Stomach (tissue), 4 donors: ENCODE results near the gene EMC1.

ENCODE experiments used
- EP300 ChIP-seq: sonication (generic); formaldehyde crosslinking; IDR thresholded peaks from one replicate; pipeline ENCODE4 v1.6.1; 2017; ENCODE audit warnings: antibody characterized with exemption
- POLR2A ChIP-seq, 4 donors: fragments of 450-650 bp; IDR thresholded peaks; one replicate each; pipeline ENCODE4 v1.6.1; 2016; ENCODE audit warnings: antibody characterized with exemption in 4 of 4, control low read depth in 2 of 4, mild to moderate bottlenecking in 1 of 4, moderate library complexity in 1 of 4
- POLR2AphosphoS5 ChIP-seq, 3 donors: sonication (generic); formaldehyde crosslinking; IDR thresholded peaks; one replicate each; pipeline ENCODE4 v1.6.1; 2016; ENCODE audit warnings: antibody characterized with exemption in 3 of 3
- TF ChIP-seq, protein P1 (sequence below), 7 experiments: fragments of 450-650 bp in 4 of 7; fragments of 200-600 bp in 3 of 7; sonication (generic) in 3 of 7; IDR thresholded peaks; one replicate each; pipeline ENCODE4 v1.5.1; 2016 to 2019; ENCODE audit warnings: antibody characterized with exemption in 7 of 7, control low read depth in 2 of 7, mild to moderate bottlenecking in 1 of 7

DNA sequence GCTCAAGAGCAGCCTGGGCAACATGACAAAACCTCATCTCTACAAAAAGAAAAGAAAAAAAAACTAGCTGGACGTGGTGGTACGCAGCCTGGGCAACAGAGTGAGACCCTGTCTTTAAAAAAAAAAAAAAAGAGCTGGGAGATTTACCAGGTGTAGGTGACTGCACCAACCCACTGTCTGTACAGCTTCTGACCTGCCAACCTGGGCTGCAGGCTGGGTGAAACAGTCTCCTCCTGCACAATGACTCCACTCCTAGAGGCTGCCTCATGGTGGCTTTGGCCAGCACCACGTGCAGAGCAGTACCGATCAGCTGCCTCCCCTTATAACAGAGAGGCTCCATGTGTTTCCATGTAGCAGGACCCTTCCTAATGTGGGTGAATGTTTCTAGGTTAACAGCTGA, 4.0 kb upstream of the EMC1 start:
- TF ChIP-seq POLR2AphosphoS5 (IDR thresholded peaks at IDR 0.05) (no peak), EP300 (no peak), POLR2A (IDR thresholded peaks at IDR 0.05) (no peak)
- TF ChIP-seq, protein P1, sequence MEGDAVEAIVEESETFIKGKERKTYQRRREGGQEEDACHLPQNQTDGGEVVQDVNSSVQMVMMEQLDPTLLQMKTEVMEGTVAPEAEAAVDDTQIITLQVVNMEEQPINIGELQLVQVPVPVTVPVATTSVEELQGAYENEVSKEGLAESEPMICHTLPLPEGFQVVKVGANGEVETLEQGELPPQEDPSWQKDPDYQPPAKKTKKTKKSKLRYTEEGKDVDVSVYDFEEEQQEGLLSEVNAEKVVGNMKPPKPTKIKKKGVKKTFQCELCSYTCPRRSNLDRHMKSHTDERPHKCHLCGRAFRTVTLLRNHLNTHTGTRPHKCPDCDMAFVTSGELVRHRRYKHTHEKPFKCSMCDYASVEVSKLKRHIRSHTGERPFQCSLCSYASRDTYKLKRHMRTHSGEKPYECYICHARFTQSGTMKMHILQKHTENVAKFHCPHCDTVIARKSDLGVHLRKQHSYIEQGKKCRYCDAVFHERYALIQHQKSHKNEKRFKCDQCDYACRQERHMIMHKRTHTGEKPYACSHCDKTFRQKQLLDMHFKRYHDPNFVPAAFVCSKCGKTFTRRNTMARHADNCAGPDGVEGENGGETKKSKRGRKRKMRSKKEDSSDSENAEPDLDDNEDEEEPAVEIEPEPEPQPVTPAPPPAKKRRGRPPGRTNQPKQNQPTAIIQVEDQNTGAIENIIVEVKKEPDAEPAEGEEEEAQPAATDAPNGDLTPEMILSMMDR (IDR thresholded peaks at IDR 0.05): no peak
